Measurements from ENCODE around the gene STAT3. TPM values are rescaled to one million over a fixed set of nuclear protein-coding genes. Genes with fewer than 3 reads are reported as not detected.
A peak's percentile ranks its signal among the peaks of the same experiment; 100 is the strongest.

Gene STAT3
- total and polyA plus RNA-seq, 8 donors, result 31.3 to 207 (median 104) TPM

- H3K27me3 ChIP-seq, result no peaks in the 10 kb centered on the region
- no peak overlapping the region for H3K4me3 ChIP-seq
- DNase-seq, result no peak
- H3K27ac ChIP-seq, result no peak overlapping the region
- 57 to 74% (median 66%) methylated on average over 3 of the region's 3 CpGs for WGBS, 5 donors
- no peaks in the 10 kb centered on the region for H3K9me3 ChIP-seq
- intact Hi-C loops (cut with DNase I; ENCODE audit: low total_unique reads), result loop anchor here (5.0 kb wide), 1 partner anchor 97 kb away; no protein-coding TSS in a partner anchor
- no peaks in the 10 kb centered on the region for H3K36me3 ChIP-seq
- no peak for TF ChIP-seq POLR2AphosphoS5 (IDR thresholded peaks at IDR 0.05)
- no peak for TF ChIP-seq CTCF (IDR thresholded peaks at IDR 0.05)
- no peak for TF ChIP-seq EP300 (IDR thresholded peaks at IDR 0.05)
- no peak for TF ChIP-seq POLR2A (IDR thresholded peaks at IDR 0.05)
- peaks cover 0 to 19% (median 8%) of the 10 kb centered on the region in 4 donors for H3K4me1 ChIP-seq
These were observed 41.6 kb upstream of the STAT3 start for GRCh38 chr17:42429726-42430447.

- H3K36me3 ChIP-seq, result no peaks in the 10 kb centered on the region
- peaks cover 6 to 28% (median 15%) of the 10 kb centered on the region in 4 donors for H3K4me1 ChIP-seq
- DNase-seq, result peak; percentile 66 to 91
- TF ChIP-seq CTCF (IDR thresholded peaks at IDR 0.05), result peak in 5 of 7 experiments; percentile 62 to 81 (median 67)
- TF ChIP-seq POLR2AphosphoS5 (IDR thresholded peaks at IDR 0.05), result peak in 1 of 3 donors; percentile 51
- TF ChIP-seq POLR2A (IDR thresholded peaks at IDR 0.05), result no peak
- TF ChIP-seq EP300 (IDR thresholded peaks at IDR 0.05), result no peak
- no peaks in the 10 kb centered on the region for H3K9me3 ChIP-seq
- H3K4me3 ChIP-seq, result no peak overlapping the region
- intact Hi-C loops (cut with DNase I; ENCODE audit: low total_unique reads), result loop anchor here (5.0 kb wide), 1 partner anchor 99 kb away; no protein-coding TSS in a partner anchor
- H3K27me3 ChIP-seq, result peaks cover 0 to 7% (median 0%) of the 10 kb centered on the region in 3 donors
- peak overlapping the region in 1 of 5 donors; percentile 33 for H3K27ac ChIP-seq
- 33 to 40% (median 35%) methylated on average over 4 of the region's 4 CpGs for WGBS, 5 donors
These were observed 40.1 kb upstream of the STAT3 start for GRCh38 chr17:42428141-42428944.

- peak overlapping the region in 3 of 5 donors; percentile 9 to 92 (median 38) for H3K27ac ChIP-seq
- H3K4me1 ChIP-seq, result peaks cover 16 to 53% (median 37%) of the 10 kb centered on the region in 4 donors
- DNase-seq, result no peak
- H3K9me3 ChIP-seq, result no peaks in the 10 kb centered on the region
- no peaks in the 10 kb centered on the region for H3K36me3 ChIP-seq
- TF ChIP-seq POLR2AphosphoS5 (IDR thresholded peaks at IDR 0.05) (no peak), CTCF (IDR thresholded peaks at IDR 0.05) (no peak), POLR2A (IDR thresholded peaks at IDR 0.05) (no peak), EP300 (IDR thresholded peaks at IDR 0.05) (no peak)
- H3K27me3 ChIP-seq, result peaks cover 0 to 29% (median 20%) of the 10 kb centered on the region in 3 donors
- 70 to 88% (median 85%) methylated on average over 4 of the region's 4 CpGs for WGBS, 5 donors
- H3K4me3 ChIP-seq, result no peak overlapping the region
- intact Hi-C loops (cut with DNase I; ENCODE audit: low total_unique reads), result loop anchor here (5.0 kb wide), 1 partner anchor 102 kb away; no protein-coding TSS in a partner anchor
These were observed 36.9 kb upstream of the STAT3 start for GRCh38 chr17:42424991-42425610.

GRCh38 chr17:42423766-42424165 is 35.5 kb upstream of the STAT3 start:
- H3K27me3 ChIP-seq, result peaks cover 0 to 29% (median 20%) of the 10 kb centered on the region in 3 donors
- H3K36me3 ChIP-seq, result no peaks in the 10 kb centered on the region
- H3K9me3 ChIP-seq, result no peaks in the 10 kb centered on the region
- intact Hi-C loops (cut with DNase I; ENCODE audit: low total_unique reads), result no loop called here
- no peak for TF ChIP-seq POLR2AphosphoS5 (IDR thresholded peaks at IDR 0.05)
- TF ChIP-seq EP300 (IDR thresholded peaks at IDR 0.05), result no peak
- no peak for TF ChIP-seq POLR2A (IDR thresholded peaks at IDR 0.05)
- no peak for TF ChIP-seq CTCF (IDR thresholded peaks at IDR 0.05)
- peak overlapping the region; percentile 26 to 94 (median 91) for H3K27ac ChIP-seq
- H3K4me1 ChIP-seq, result peaks cover 22 to 62% (median 47%) of the 10 kb centered on the region in 4 donors
- 59 to 81% (median 73%) methylated on average over 11 of the region's 11 CpGs for WGBS, 5 donors
- H3K4me3 ChIP-seq, result peak overlapping the region; percentile 65 to 75 (median 70)
- DNase-seq, result no peak

All from stomach (tissue), 9 donors.